H1 (cell line): Measurements from ENCODE around the gene ABCA2. TPM values are rescaled to one million over a fixed set of nuclear protein-coding genes. Genes with fewer than 3 reads are reported as not detected.

Experiments
- CTCF ChIA-PET: fragments of 300-600 bp; sonication (Branson Sonifier 250); formaldehyde crosslinking; loops from one replicate; lab custom pipeline; 2021; ENCODE audit not compliant: partially characterized antibody; lab: Charles Lee
- POLR2A ChIA-PET: fragments of 300-600 bp; sonication (Branson Sonifier 250); formaldehyde crosslinking; loops from one replicate; lab custom pipeline; 2021; ENCODE audit warnings: inconsistent platforms; ENCODE audit not compliant: partially characterized antibody; lab: Charles Lee
- DNase-seq, 2 experiments: peaks; one replicate each; pipeline versions ENCODE4 v3.0.0 to v3.0.0-alpha.2; 2010 to 2022; ENCODE audit warnings: low spot score in 2 of 2, low read depth in 1 of 2, mixed read lengths in 1 of 2
- FAIRE-seq: peaks from 2 replicates; lab custom pipeline; 2011; peaks lifted over from hg19 to GRCh38; lab: Jason Lieb, UNC
- H2AFZ ChIP-seq: 2 replicates; pipeline ENCODE4 v1.8.1; 2012; ENCODE audit warnings: low read length, inconsistent platforms
- H2AK5ac ChIP-seq: 2 replicates; pipeline ENCODE4 v1.6.1; 2013; ENCODE audit warnings: low read depth, low read length
- H2BK120ac ChIP-seq: replicated peaks from 2 replicates; pipeline ENCODE3; 2013; ENCODE audit warnings: low read depth, low read length, inconsistent platforms
- H2BK12ac ChIP-seq: 2 replicates; pipeline ENCODE4 v1.6.1; 2013; ENCODE audit warnings: low read depth, low read length
- H2BK15ac ChIP-seq: 2 replicates; pipeline ENCODE4 v1.6.1; 2013; ENCODE audit warnings: low read length
- H2BK20ac ChIP-seq: 2 replicates; pipeline ENCODE4 v1.6.1; 2013; ENCODE audit warnings: low read length
- H2BK5ac ChIP-seq: 2 replicates; pipeline ENCODE4 v1.6.1; 2013; ENCODE audit warnings: low read depth, low read length
- H3K14ac ChIP-seq: 2 replicates; pipeline ENCODE4 v1.6.1; 2013; ENCODE audit warnings: inconsistent platforms; ENCODE audit not compliant: insufficient read length
- H3K18ac ChIP-seq: 2 replicates; pipeline ENCODE4 v1.6.1; 2013; ENCODE audit warnings: low read length; ENCODE audit errors: extremely low read depth
- H3K23ac ChIP-seq: 2 replicates; pipeline ENCODE4 v1.6.1; 2013; ENCODE audit warnings: inconsistent platforms; ENCODE audit not compliant: insufficient read length
- H3K23me2 ChIP-seq: 2 replicates; pipeline ENCODE4 v1.6.1; 2013; ENCODE audit warnings: low read depth, low read length
- H3K27ac ChIP-seq: 2 replicates; pipeline ENCODE4 v1.6.1; 2011; ENCODE audit warnings: low read depth, low read length, inconsistent platforms
- H3K27me3 ChIP-seq, 4 experiments: replicated peaks in 1 of 4; 1 replicate in 1 of 4; 2 replicates in 3 of 4; pipeline versions ENCODE4 v1.6.1 to v1.8.1; 2011 to 2013; ENCODE audit warnings: low read length in 3 of 4, mild to moderate bottlenecking in 3 of 4, inconsistent platforms in 2 of 4, mixed read lengths in 2 of 4, moderate library complexity in 1 of 4; ENCODE audit not compliant: control insufficient read depth in 3 of 4, insufficient read depth in 3 of 4; ENCODE audit errors: extremely low read depth in 1 of 4
- H3K36me3 ChIP-seq, 4 experiments: 2 replicates each; pipeline versions ENCODE4 v1.6.1 to v1.8.1; 2011 to 2013; ENCODE audit warnings: mild to moderate bottlenecking in 4 of 4, low read length in 3 of 4, moderate library complexity in 2 of 4, control low read depth in 1 of 4, inconsistent platforms in 1 of 4; ENCODE audit not compliant: insufficient read depth in 4 of 4, control insufficient read depth in 2 of 4
- H3K4ac ChIP-seq: replicated peaks from 2 replicates; pipeline ENCODE3; 2013; ENCODE audit warnings: low read length, low read depth, mixed read lengths, inconsistent platforms; ENCODE audit not compliant: insufficient read length
- H3K4me1 ChIP-seq, 4 experiments: replicated peaks in 1 of 4; 1 replicate in 1 of 4; 2 replicates in 3 of 4; pipeline versions ENCODE4 v1.6.1 to v1.8.1; 2011 to 2013; ENCODE audit warnings: low read length in 3 of 4, inconsistent platforms in 2 of 4, mixed read lengths in 1 of 4; ENCODE audit not compliant: insufficient read depth in 4 of 4, control insufficient read depth in 3 of 4
- H3K4me2 ChIP-seq, 2 experiments: 2 replicates each; pipeline versions ENCODE4 v1.6.1 to v1.8.1; 2011 to 2013; ENCODE audit warnings: low read depth in 2 of 2, low read length in 2 of 2, control low read depth in 1 of 2, inconsistent platforms in 1 of 2, mild to moderate bottlenecking in 1 of 2; ENCODE audit not compliant: insufficient read depth in 1 of 2
- H3K4me3 ChIP-seq, 4 experiments: fragments of 200-600, 300-600 bp in 1 of 4; sonication (generic), shearing (Covaris generic), sonication (Bioruptor Twin) in 1 of 4; 2 replicates each; pipeline versions ENCODE4 v1.5.1 to v1.8.1; 2011 to 2016; ENCODE audit warnings: low read length in 4 of 4, low read depth in 3 of 4, control low read depth in 2 of 4, inconsistent platforms in 2 of 4, mild to moderate bottlenecking in 2 of 4, mixed read lengths in 1 of 4, moderate library complexity in 1 of 4; ENCODE audit not compliant: insufficient read depth in 2 of 4; ENCODE audit errors: extremely low read depth in 1 of 4
- H3K56ac ChIP-seq: replicated peaks from 2 replicates; pipeline ENCODE3; 2013; ENCODE audit warnings: low read depth, mild to moderate bottlenecking, mixed read lengths, low read length, inconsistent platforms; ENCODE audit not compliant: insufficient read length
- H3K79me1 ChIP-seq: 2 replicates; pipeline ENCODE4 v1.6.1; 2013; ENCODE audit warnings: low read depth, low read length, control low read depth
- H3K79me2 ChIP-seq, 2 experiments: 2 replicates each; pipeline versions ENCODE4 v1.6.1 to v1.8.1; 2012 to 2013; ENCODE audit warnings: low read length in 2 of 2, mild to moderate bottlenecking in 2 of 2, inconsistent platforms in 1 of 2; ENCODE audit not compliant: insufficient read depth in 2 of 2, control insufficient read depth in 1 of 2
- H3K9ac ChIP-seq, 4 experiments: replicated peaks in 1 of 4; 1 replicate in 1 of 4; 2 replicates in 3 of 4; pipeline versions ENCODE4 v1.6.1 to v1.8.1; 2011 to 2013; ENCODE audit warnings: low read depth in 3 of 4, low read length in 3 of 4, control low read depth in 2 of 4, mild to moderate bottlenecking in 2 of 4, moderate library complexity in 2 of 4, inconsistent platforms in 1 of 4; ENCODE audit errors: extremely low read depth in 1 of 4
- H3K9me3 ChIP-seq, 2 experiments: 2 replicates each; pipeline versions ENCODE4 v1.6.1 to v1.8.1; 2012 to 2013; ENCODE audit warnings: mild to moderate bottlenecking in 2 of 2, moderate library complexity in 2 of 2, control low read depth in 1 of 2, inconsistent platforms in 1 of 2, low read depth in 1 of 2, low read length in 1 of 2, mixed read lengths in 1 of 2; ENCODE audit not compliant: insufficient read depth in 2 of 2
- H4K20me1 ChIP-seq, 2 experiments: replicated peaks in 1 of 2; 2 replicates each; pipeline versions ENCODE3 to v1.8.1; 2011 to 2013; ENCODE audit warnings: inconsistent platforms in 2 of 2, low read length in 2 of 2, mild to moderate bottlenecking in 1 of 2; ENCODE audit not compliant: insufficient read depth in 2 of 2, control insufficient read depth in 1 of 2
- H4K5ac ChIP-seq: 2 replicates; pipeline ENCODE4 v1.6.1; 2013; ENCODE audit warnings: low read length, low read depth, mixed read lengths, inconsistent platforms; ENCODE audit not compliant: insufficient read length
- H4K8ac ChIP-seq: 2 replicates; pipeline ENCODE4 v1.8.0; 2013; ENCODE audit warnings: mild to moderate bottlenecking, moderate library complexity, low read length, inconsistent platforms; ENCODE audit not compliant: insufficient read depth; ENCODE audit errors: extremely low read depth
- H4K91ac ChIP-seq: replicated peaks from 2 replicates; pipeline ENCODE3; 2013; ENCODE audit warnings: low read length, mixed read lengths, inconsistent platforms; ENCODE audit not compliant: insufficient read length
- CHD2 ChIP-seq: IDR thresholded peaks from 2 replicates; pipeline ENCODE4 v1.6.1; 2012; ENCODE audit warnings: low read length, improper control_type of control experiment
- CTBP2 ChIP-seq: IDR thresholded peaks from 2 replicates; pipeline ENCODE4 v1.7.0; 2011; ENCODE audit warnings: borderline replicate concordance, mild to moderate bottlenecking, moderate library complexity, mixed read lengths, low read length; ENCODE audit not compliant: insufficient read depth, insufficient read length
- JUND ChIP-seq: IDR thresholded peaks from 2 replicates; pipeline ENCODE4 v1.6.1; 2011; ENCODE audit warnings: mild to moderate bottlenecking, improper control_type of control experiment, low read length
- MAFK ChIP-seq: IDR thresholded peaks from 2 replicates; pipeline ENCODE4 v1.6.1; 2012; ENCODE audit warnings: low read depth, mild to moderate bottlenecking, improper control_type of control experiment, low read length
- MAX ChIP-seq: IDR thresholded peaks from 2 replicates; pipeline ENCODE4 v1.6.1; 2012; ENCODE audit warnings: inconsistent platforms
- PHF8 ChIP-seq: fragments of 200-600 bp; sonication (generic); conservative IDR thresholded peaks from 2 replicates; pipeline ENCODE4 v1.7.1; 2012; ENCODE audit warnings: low read depth, mild to moderate bottlenecking, inconsistent platforms, low read length, moderate library complexity
- SIX5 ChIP-seq: IDR thresholded peaks from 2 replicates; pipeline ENCODE4 v1.6.1; 2011; ENCODE audit warnings: mild to moderate bottlenecking, low read depth, low read length
- SP4 ChIP-seq: IDR thresholded peaks from 2 replicates; pipeline ENCODE4 v1.6.1; 2012; ENCODE audit warnings: low read length, inconsistent platforms
- SUZ12 ChIP-seq: fragments of 200-600 bp; sonication (generic); IDR thresholded peaks from 2 replicates; pipeline ENCODE4 v1.6.1; 2012; ENCODE audit warnings: mild to moderate bottlenecking, inconsistent platforms, low read length, moderate library complexity, mixed read lengths
- TCF12 ChIP-seq: IDR thresholded peaks from 2 replicates; pipeline ENCODE4 v1.6.1; 2011; ENCODE audit warnings: low read depth, mild to moderate bottlenecking, low read length
- TEAD4 ChIP-seq: IDR thresholded peaks from 2 replicates; pipeline ENCODE4 v1.6.1; 2012; ENCODE audit warnings: low read depth, low read length, inconsistent platforms, mixed read lengths
- WGBS, 2 experiments: shearing (Covaris generic) in 1 of 2; methylation state at CpG; one replicate each; pipeline versions ENCODE4 v1.1.6 to v1.1.7; 2013 to 2015; ENCODE audit warnings: low lambda C conversion rate in 2 of 2, mixed read lengths in 2 of 2, inconsistent platforms in 1 of 2, low coverage in 1 of 2, missing lambda C conversion rate in 1 of 2; ENCODE audit not compliant: insufficient replicate concordance in 2 of 2, insufficient coverage in 1 of 2, insufficient read length in 1 of 2; ENCODE audit errors: extremely low coverage in 1 of 2, missing lambda C conversion rate in 1 of 2; 5-methylcytosine and 5-hydroxymethylcytosine counted together
- polyA plus RNA-seq, 7 experiments: library from polyadenylated mRNA; depleted of rRNA in 3 of 7; stranded (reverse) in 5 of 7; unstranded in 2 of 7; fragments of >200 nt in 5 of 7; fragments of 200-250 nt in 2 of 7; gene quantifications; 1 replicate in 5 of 7; 2 replicates in 1 of 7; 4 replicates in 1 of 7; pipeline versions ENCODE4 v1.2.1 to v1.2.3, GENCODE V29; 2011 to 2013; ENCODE audit warnings: missing spikeins in 2 of 7, mixed read lengths in 2 of 7
- total RNA-seq: library from RNA; stranded (reverse); fragmentation: NEBNext Ultra II Directional; extraction: Animal tissue kit (Norgen Biotek cat#: 25700); gene quantifications from 2 replicates; pipeline ENCODE4 v1.2.1, GENCODE V29; 2021

Gene ABCA2
- total and polyA plus RNA-seq, 2 of the 8 experiments (the other 6 are each of a cell fraction or from before 2014, with no cell fraction given): 12.5 to 14.3 TPM

GRCh38 chr9:137046088-137046787 lies 18.2 kb upstream of the ABCA2 start, which contains the start of gene NPDC1:
Gene NPDC1 (minus strand): TSS chr9:137046177. CDS start chr9:137045989, 188 bp downstream.
- Histone ChIP-seq H2AK5ac (no peak within 1 kb of the TSS), H3K4ac (no peak within 1 kb of the TSS), H3K27me3 (peaks cover 17 to 51% (median 37%) of the 10 kb centered on the region in 4 experiments), H2BK5ac (no peak within 1 kb of the TSS), H3K9ac (peak within 1 kb of the TSS in 1 of 4 experiments; percentile 71; a peak in 4 of 7 replicates), H3K79me1 (peaks cover 9% of the 10 kb centered on the region), H3K14ac (no peak within 1 kb of the TSS), H2BK12ac (peak within 1 kb of the TSS; percentile 17; the same call in 1 of the 2 replicates), H2AFZ (no peak within 1 kb of the TSS), H4K20me1 (peaks cover 8 to 26% of the 10 kb centered on the region in 2 experiments), H4K8ac (peak within 1 kb of the TSS; percentile 79; the same call in 1 of the 2 replicates), H3K4me2 (peak within 1 kb of the TSS; percentile 34 to 99), H3K23me2 (peaks cover 12% of the 10 kb centered on the region; the same call in 1 of the 2 replicates), H3K79me2 (peaks cover 0 to 4% of the 10 kb centered on the region in 2 experiments; a peak in 1 of 4 replicates), H3K9me3 (no peaks in the 10 kb centered on the region), H2BK120ac (no peak within 1 kb of the TSS), H3K4me1 (peaks cover 3 to 14% (median 8%) of the 10 kb centered on the region in 4 experiments; a peak in 6 of 7 replicates), H4K91ac (peak within 1 kb of the TSS; percentile 54), H3K4me3 (peak within 1 kb of the TSS; percentile 38 to 62 (median 56)), H4K5ac (peak within 1 kb of the TSS; percentile 42), H3K27ac (no peak within 1 kb of the TSS), H3K23ac (no peak within 1 kb of the TSS), H3K18ac (peak within 1 kb of the TSS; percentile 7), H2BK20ac (no peak within 1 kb of the TSS), H3K56ac (no peak within 1 kb of the TSS), H2BK15ac (no peak within 1 kb of the TSS), H3K36me3 (no peaks in the 10 kb centered on the region)
- CTCF ChIA-PET: interaction anchor here (0.5 to 7.6 kb wide), 34 partner anchors 8 to 296 kb away, joined by 3 to 291 read pairs (median 4); partner anchors contain the start of genes ABCA2, FUT7, MAN1B1 and RNF224
- FAIRE-seq (no peak), DNase-seq (peak; percentile 59 to 99)
- WGBS, 2 experiments: 2% methylated on average over 46 of the region's 57 CpGs; no CpG with 5 or more reads in 1 of the 2 experiments
- POLR2A ChIA-PET: interaction anchor here (0.6 to 1.6 kb wide), 6 partner anchors 10 to 198 kb away, joined by 3 to 4 read pairs (median 3); partner anchors contain the start of gene MAN1B1
- TF ChIP-seq CHD2 (0 out of 2 replicates have a peak, but pooled peaks have one; percentile 34), SUZ12 (0 out of 2 replicates have a peak, but pooled peaks have one; percentile 22), TEAD4 (peak; percentile 21; the same call in 1 of the 2 replicates), MAFK (no peak), MAX (peak; percentile 68), JUND (0 out of 2 replicates have a peak, but pooled peaks have one; percentile 46), SP4 (no peak), SIX5 (no peak), PHF8 (no peak), CTBP2 (no peak), TCF12 (0 out of 2 replicates have a peak, but pooled peaks have one; percentile 58)
